AG09319 (cell line): ENCODE results near the gene TPCN1.

Experiments used
- DNase-seq: peaks from one replicate; pipeline ENCODE4 v3.0.0-alpha.2; 2010; ENCODE audit warnings: low read depth; ENCODE audit errors: extremely low read depth
- CTCF ChIP-seq: IDR thresholded peaks from 2 replicates; pipeline ENCODE4 v1.5.1; 2011; ENCODE audit warnings: low read depth, mild to moderate bottlenecking, inconsistent platforms, low read length, moderate library complexity

The TPCN1 gene

DNA sequence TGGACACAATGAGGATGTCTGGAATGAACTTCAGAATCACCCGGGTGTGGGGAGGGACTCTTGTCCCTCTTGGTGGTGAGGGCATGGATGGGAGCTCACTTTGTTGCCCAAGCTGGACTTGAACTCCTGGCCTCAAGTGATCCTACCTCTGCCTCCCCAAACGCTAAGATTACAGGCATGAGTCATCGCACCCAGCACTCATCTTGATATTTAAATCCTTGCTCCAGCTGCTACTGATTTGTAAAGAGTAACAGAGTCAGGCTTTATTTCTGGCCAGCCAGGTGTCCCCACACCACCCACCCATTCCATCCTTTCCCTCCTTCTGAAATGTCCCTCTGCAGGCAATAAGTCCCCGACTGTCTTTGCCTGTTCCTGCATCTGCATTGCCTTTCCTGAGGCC, 40.9 kb upstream of the TPCN1 start:
- DNase-seq, result no peak
- TF ChIP-seq CTCF, result no peak

GRCh38 chr12:113181975-113182374, 39.3 kb upstream of the TPCN1 start:
- DNase-seq, result no peak
- TF ChIP-seq CTCF, result no peak

- no peak for TF ChIP-seq CTCF
- DNase-seq, result no peak
These were observed 38.2 kb upstream of the TPCN1 start for GRCh38 chr12:113183030-113183589.

DNA sequence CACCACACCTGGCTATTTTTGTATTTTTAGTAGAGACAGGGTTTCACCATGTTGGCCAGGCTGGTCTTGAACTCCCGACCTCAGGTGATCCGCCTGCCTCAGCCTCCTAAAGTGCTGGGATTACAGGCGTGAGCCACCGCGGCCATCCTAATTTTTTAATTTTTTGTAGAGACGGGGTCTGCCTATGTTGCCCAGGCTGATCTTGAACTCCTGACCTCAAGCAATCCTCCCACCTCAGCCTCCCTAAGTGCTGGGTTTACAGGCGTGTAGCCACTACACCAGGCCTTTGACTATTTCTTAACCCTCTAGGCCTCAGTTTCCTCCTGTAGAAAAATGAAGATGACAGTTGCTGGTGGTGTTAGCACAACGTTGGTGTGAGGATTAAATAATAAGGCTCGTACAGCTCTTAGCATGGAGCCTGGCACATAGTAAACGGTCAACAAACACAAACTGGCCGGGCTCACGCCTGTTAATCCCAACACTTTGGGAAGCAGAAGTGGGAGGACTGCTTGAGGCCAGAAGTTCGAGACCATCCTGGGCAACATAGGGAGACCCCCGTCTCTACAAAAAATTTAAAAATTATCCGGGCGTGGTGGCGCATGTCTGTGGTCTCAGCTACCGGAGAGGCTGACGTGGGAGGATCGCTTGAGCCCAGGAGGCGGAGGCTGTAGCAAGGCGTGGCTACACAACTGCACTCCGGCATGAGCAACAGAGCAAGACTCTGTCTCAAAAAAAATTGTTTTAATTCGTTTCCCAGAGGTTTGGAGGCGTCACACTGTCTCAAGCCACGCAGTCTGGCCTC, 37.0 kb upstream of the TPCN1 start:
- no peak for TF ChIP-seq CTCF
- no peak for DNase-seq

DNA sequence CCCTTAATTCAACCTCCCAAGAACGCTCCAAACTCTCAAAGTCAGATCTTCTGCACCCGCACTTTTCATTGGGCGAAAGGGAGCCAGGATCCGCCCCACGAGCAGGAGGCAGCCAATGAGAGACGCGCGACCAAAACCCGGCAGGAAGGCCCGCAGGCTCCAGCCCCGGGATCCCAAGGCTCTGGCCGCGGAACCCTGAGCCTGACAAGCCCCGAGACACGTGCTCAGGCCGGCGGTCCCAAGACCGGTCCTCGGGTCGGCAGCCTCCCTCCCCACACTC, 36.4 kb upstream of the TPCN1 start:
- DNase-seq, result peak; percentile 72
- TF ChIP-seq CTCF, result no peak

DNA sequence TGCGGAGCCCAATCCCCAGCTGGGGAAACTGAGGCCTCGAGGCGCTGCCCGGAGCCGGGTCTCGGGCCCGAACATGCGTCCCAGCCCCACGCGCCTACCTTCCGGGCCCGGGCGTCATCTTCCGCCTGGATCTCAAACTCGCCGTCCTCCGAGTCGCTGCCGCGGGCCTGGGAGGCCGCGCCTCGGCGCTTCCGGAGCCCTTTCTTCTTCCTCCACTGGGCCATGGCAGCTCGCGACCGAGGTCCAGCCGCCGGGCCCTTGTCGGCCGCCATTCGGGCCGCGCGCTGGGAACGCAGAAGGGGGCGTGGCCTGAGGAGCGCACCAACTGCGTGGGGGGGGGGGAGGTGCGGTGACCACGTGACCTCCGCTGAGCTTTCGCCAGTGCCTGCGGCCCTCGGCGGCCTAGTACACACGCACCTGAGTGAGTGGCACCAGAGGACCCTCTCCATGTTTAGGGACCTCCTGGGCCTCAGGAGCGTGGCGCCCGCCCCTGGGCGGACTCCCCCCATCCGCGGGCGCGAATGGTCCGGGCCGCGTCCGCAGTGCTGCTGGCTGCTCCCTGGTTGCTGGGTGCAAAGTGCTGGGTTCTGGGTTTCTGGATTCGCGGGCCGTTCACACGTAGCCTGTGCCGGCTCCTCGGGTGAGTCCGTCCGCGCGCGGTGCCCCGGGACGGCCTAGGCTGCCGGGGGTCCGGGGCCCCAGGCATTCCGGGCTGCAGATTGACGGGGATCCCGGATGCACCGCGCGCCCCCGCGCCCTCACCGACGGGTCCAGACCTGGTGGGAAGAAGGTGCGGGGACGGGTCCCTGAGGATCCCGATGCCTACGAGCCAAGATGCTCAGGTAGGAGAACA, 35.9 kb upstream of the TPCN1 start, which contains the start of the genes DDX54 and RITA1:
Gene DDX54, minus strand, starts transcription at position 299 of the 853 bp plus-strand sequence. Its CDS starts 27 bp downstream, at position 272.
Gene RITA1, plus strand, starts transcription at position 542 of the 853 bp plus-strand sequence. CDS start 1,026 bp downstream, outside the sequence.
- TF ChIP-seq CTCF, result no peak
- peak; percentile 48 for DNase-seq

DNA sequence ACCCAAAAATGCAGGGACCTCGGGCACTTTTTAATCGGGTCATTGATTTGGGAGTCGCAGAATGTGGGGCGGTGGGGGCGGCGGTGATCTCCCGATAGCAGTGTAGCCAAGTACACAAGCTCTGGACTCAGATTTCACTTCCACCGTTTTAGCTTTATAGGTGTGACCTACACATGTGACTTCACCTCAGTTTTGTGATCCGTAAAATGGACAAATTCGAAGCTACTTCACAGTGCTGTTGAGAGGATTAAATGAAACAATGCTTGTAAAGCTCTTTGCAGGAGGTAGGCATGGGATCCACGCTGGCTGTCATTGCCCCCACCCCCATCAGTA, 35.3 kb upstream of the TPCN1 start:
- no peak for DNase-seq
- TF ChIP-seq CTCF, result no peak
